Pericardium fibroblast (primary cell): ENCODE data around the gene RTL5. TPM values are rescaled to one million over a fixed set of nuclear protein-coding genes. Genes with fewer than 3 reads are reported as not detected.

Experiments
- total RNA-seq: library from RNA; depleted of rRNA; stranded (reverse); fragments of >200 nt; gene quantifications from 2 replicates; pipeline ENCODE4 v1.2.3, GENCODE V29; 2015

RTL5 gene
- 2.5 and 7.1 TPM in 2 replicates for total RNA-seq

GRCh38 chrX:72131317-72132294 lies at the start of gene RTL5:
TSS of gene RTL5 (minus strand) at chrX:72131915.

Other genes with a start within 250 kb of the RTL5 start
- 2.0 and 2.3 TPM in 2 replicates for gene NHSL2, start 221.1 kb downstream of the RTL5 start, total RNA-seq
- gene PIN4, start 49.8 kb upstream of the RTL5 start, total RNA-seq = 6.4 and 12.5 TPM in 2 replicates
- 0.09 TPM in 1 of 2 replicates, not detected in the other for gene ERCC6L, start 107.1 kb upstream of the RTL5 start, total RNA-seq
- 1,098 and 1,351 TPM in 2 replicates for gene RPS4X, start 145.3 kb upstream of the RTL5 start, total RNA-seq
- gene CITED1, start 174.0 kb upstream of the RTL5 start, total RNA-seq = not detected in 2 replicates